H1 (cell line): ENCODE measurements around the gene TET1. TPM values are rescaled to one million over a fixed set of nuclear protein-coding genes. Genes with fewer than 3 reads are reported as not detected.
A peak's percentile ranks its signal among the peaks of the same experiment; 100 is the strongest.

Source experiments
- CTCF ChIA-PET: fragments of 300-600 bp; sonication (Branson Sonifier 250); formaldehyde crosslinking; loops from one replicate; lab custom pipeline; 2021; ENCODE audit not compliant: partially characterized antibody; lab: Charles Lee
- POLR2A ChIA-PET: fragments of 300-600 bp; sonication (Branson Sonifier 250); formaldehyde crosslinking; loops from one replicate; lab custom pipeline; 2021; ENCODE audit warnings: inconsistent platforms; ENCODE audit not compliant: partially characterized antibody; lab: Charles Lee
- DNase-seq, 2 experiments: peaks; one replicate each; pipeline versions ENCODE4 v3.0.0 to v3.0.0-alpha.2; 2010 to 2022; ENCODE audit warnings: low spot score in 2 of 2, low read depth in 1 of 2, mixed read lengths in 1 of 2
- FAIRE-seq: peaks from 2 replicates; lab custom pipeline; 2011; peaks lifted over from hg19 to GRCh38; lab: Jason Lieb, UNC
- H2AFZ ChIP-seq: 2 replicates; pipeline ENCODE4 v1.8.1; 2012; ENCODE audit warnings: low read length, inconsistent platforms
- H2AK5ac ChIP-seq: 2 replicates; pipeline ENCODE4 v1.6.1; 2013; ENCODE audit warnings: low read depth, low read length
- H2BK120ac ChIP-seq: replicated peaks from 2 replicates; pipeline ENCODE3; 2013; ENCODE audit warnings: low read depth, low read length, inconsistent platforms
- H2BK12ac ChIP-seq: 2 replicates; pipeline ENCODE4 v1.6.1; 2013; ENCODE audit warnings: low read depth, low read length
- H2BK15ac ChIP-seq: 2 replicates; pipeline ENCODE4 v1.6.1; 2013; ENCODE audit warnings: low read length
- H2BK20ac ChIP-seq: 2 replicates; pipeline ENCODE4 v1.6.1; 2013; ENCODE audit warnings: low read length
- H2BK5ac ChIP-seq: 2 replicates; pipeline ENCODE4 v1.6.1; 2013; ENCODE audit warnings: low read depth, low read length
- H3K14ac ChIP-seq: 2 replicates; pipeline ENCODE4 v1.6.1; 2013; ENCODE audit warnings: inconsistent platforms; ENCODE audit not compliant: insufficient read length
- H3K18ac ChIP-seq: 2 replicates; pipeline ENCODE4 v1.6.1; 2013; ENCODE audit warnings: low read length; ENCODE audit errors: extremely low read depth
- H3K23ac ChIP-seq: 2 replicates; pipeline ENCODE4 v1.6.1; 2013; ENCODE audit warnings: inconsistent platforms; ENCODE audit not compliant: insufficient read length
- H3K23me2 ChIP-seq: 2 replicates; pipeline ENCODE4 v1.6.1; 2013; ENCODE audit warnings: low read depth, low read length
- H3K27ac ChIP-seq: 2 replicates; pipeline ENCODE4 v1.6.1; 2011; ENCODE audit warnings: low read depth, low read length, inconsistent platforms
- H3K27me3 ChIP-seq, 4 experiments: replicated peaks in 1 of 4; 1 replicate in 1 of 4; 2 replicates in 3 of 4; pipeline versions ENCODE4 v1.6.1 to v1.8.1; 2011 to 2013; ENCODE audit warnings: low read length in 3 of 4, mild to moderate bottlenecking in 3 of 4, inconsistent platforms in 2 of 4, mixed read lengths in 2 of 4, moderate library complexity in 1 of 4; ENCODE audit not compliant: control insufficient read depth in 3 of 4, insufficient read depth in 3 of 4; ENCODE audit errors: extremely low read depth in 1 of 4
- H3K36me3 ChIP-seq, 4 experiments: 2 replicates each; pipeline versions ENCODE4 v1.6.1 to v1.8.1; 2011 to 2013; ENCODE audit warnings: mild to moderate bottlenecking in 4 of 4, low read length in 3 of 4, moderate library complexity in 2 of 4, control low read depth in 1 of 4, inconsistent platforms in 1 of 4; ENCODE audit not compliant: insufficient read depth in 4 of 4, control insufficient read depth in 2 of 4
- H3K4ac ChIP-seq: replicated peaks from 2 replicates; pipeline ENCODE3; 2013; ENCODE audit warnings: low read length, low read depth, mixed read lengths, inconsistent platforms; ENCODE audit not compliant: insufficient read length
- H3K4me1 ChIP-seq, 4 experiments: replicated peaks in 1 of 4; 1 replicate in 1 of 4; 2 replicates in 3 of 4; pipeline versions ENCODE4 v1.6.1 to v1.8.1; 2011 to 2013; ENCODE audit warnings: low read length in 3 of 4, inconsistent platforms in 2 of 4, mixed read lengths in 1 of 4; ENCODE audit not compliant: insufficient read depth in 4 of 4, control insufficient read depth in 3 of 4
- H3K4me2 ChIP-seq, 2 experiments: 2 replicates each; pipeline versions ENCODE4 v1.6.1 to v1.8.1; 2011 to 2013; ENCODE audit warnings: low read depth in 2 of 2, low read length in 2 of 2, control low read depth in 1 of 2, inconsistent platforms in 1 of 2, mild to moderate bottlenecking in 1 of 2; ENCODE audit not compliant: insufficient read depth in 1 of 2
- H3K4me3 ChIP-seq, 4 experiments: fragments of 200-600, 300-600 bp in 1 of 4; sonication (generic), shearing (Covaris generic), sonication (Bioruptor Twin) in 1 of 4; 2 replicates each; pipeline versions ENCODE4 v1.5.1 to v1.8.1; 2011 to 2016; ENCODE audit warnings: low read length in 4 of 4, low read depth in 3 of 4, control low read depth in 2 of 4, inconsistent platforms in 2 of 4, mild to moderate bottlenecking in 2 of 4, mixed read lengths in 1 of 4, moderate library complexity in 1 of 4; ENCODE audit not compliant: insufficient read depth in 2 of 4; ENCODE audit errors: extremely low read depth in 1 of 4
- H3K56ac ChIP-seq: replicated peaks from 2 replicates; pipeline ENCODE3; 2013; ENCODE audit warnings: low read depth, mild to moderate bottlenecking, mixed read lengths, low read length, inconsistent platforms; ENCODE audit not compliant: insufficient read length
- H3K79me1 ChIP-seq: 2 replicates; pipeline ENCODE4 v1.6.1; 2013; ENCODE audit warnings: low read depth, low read length, control low read depth
- H3K79me2 ChIP-seq, 2 experiments: 2 replicates each; pipeline versions ENCODE4 v1.6.1 to v1.8.1; 2012 to 2013; ENCODE audit warnings: low read length in 2 of 2, mild to moderate bottlenecking in 2 of 2, inconsistent platforms in 1 of 2; ENCODE audit not compliant: insufficient read depth in 2 of 2, control insufficient read depth in 1 of 2
- H3K9ac ChIP-seq, 4 experiments: replicated peaks in 1 of 4; 1 replicate in 1 of 4; 2 replicates in 3 of 4; pipeline versions ENCODE4 v1.6.1 to v1.8.1; 2011 to 2013; ENCODE audit warnings: low read depth in 3 of 4, low read length in 3 of 4, control low read depth in 2 of 4, mild to moderate bottlenecking in 2 of 4, moderate library complexity in 2 of 4, inconsistent platforms in 1 of 4; ENCODE audit errors: extremely low read depth in 1 of 4
- H3K9me3 ChIP-seq, 2 experiments: 2 replicates each; pipeline versions ENCODE4 v1.6.1 to v1.8.1; 2012 to 2013; ENCODE audit warnings: mild to moderate bottlenecking in 2 of 2, moderate library complexity in 2 of 2, control low read depth in 1 of 2, inconsistent platforms in 1 of 2, low read depth in 1 of 2, low read length in 1 of 2, mixed read lengths in 1 of 2; ENCODE audit not compliant: insufficient read depth in 2 of 2
- H4K20me1 ChIP-seq, 2 experiments: replicated peaks in 1 of 2; 2 replicates each; pipeline versions ENCODE3 to v1.8.1; 2011 to 2013; ENCODE audit warnings: inconsistent platforms in 2 of 2, low read length in 2 of 2, mild to moderate bottlenecking in 1 of 2; ENCODE audit not compliant: insufficient read depth in 2 of 2, control insufficient read depth in 1 of 2
- H4K5ac ChIP-seq: 2 replicates; pipeline ENCODE4 v1.6.1; 2013; ENCODE audit warnings: low read length, low read depth, mixed read lengths, inconsistent platforms; ENCODE audit not compliant: insufficient read length
- H4K8ac ChIP-seq: 2 replicates; pipeline ENCODE4 v1.8.0; 2013; ENCODE audit warnings: mild to moderate bottlenecking, moderate library complexity, low read length, inconsistent platforms; ENCODE audit not compliant: insufficient read depth; ENCODE audit errors: extremely low read depth
- H4K91ac ChIP-seq: replicated peaks from 2 replicates; pipeline ENCODE3; 2013; ENCODE audit warnings: low read length, mixed read lengths, inconsistent platforms; ENCODE audit not compliant: insufficient read length
- BRCA1 ChIP-seq: IDR thresholded peaks from 2 replicates; pipeline ENCODE4 v1.6.1; 2012; ENCODE audit warnings: low read depth, low read length, improper control_type of control experiment
- CBX8 ChIP-seq: fragments of 300-800, 300-1000 bp; sonication (generic); IDR thresholded peaks from 2 replicates; pipeline ENCODE4 v1.7.1; 2016; ENCODE audit warnings: low read depth, low read length, borderline replicate concordance
- EP300 ChIP-seq, 2 experiments: IDR thresholded peaks; 1 replicate in 1 of 2; 2 replicates in 1 of 2; pipeline ENCODE4 v1.6.1; 2011 to 2012; ENCODE audit warnings: low read depth in 2 of 2, low read length in 2 of 2, mild to moderate bottlenecking in 2 of 2, borderline replicate concordance in 1 of 2, inconsistent platforms in 1 of 2, moderate library complexity in 1 of 2
- FOSL1 ChIP-seq: IDR thresholded peaks from 2 replicates; pipeline ENCODE4 v1.6.1; 2011; ENCODE audit warnings: mild to moderate bottlenecking, low read depth, low read length, moderate library complexity; ENCODE audit not compliant: insufficient read depth
- HDAC6 ChIP-seq: IDR thresholded peaks from one replicate; pipeline ENCODE4 v1.7.1; 2012; ENCODE audit warnings: low read depth, mild to moderate bottlenecking, inconsistent platforms, low read length, moderate library complexity
- MAX ChIP-seq: IDR thresholded peaks from 2 replicates; pipeline ENCODE4 v1.6.1; 2012; ENCODE audit warnings: inconsistent platforms
- POU5F1 ChIP-seq: IDR thresholded peaks from 2 replicates; pipeline ENCODE4 v1.6.1; 2011; ENCODE audit warnings: low read depth, mild to moderate bottlenecking, low read length, moderate library complexity
- RAD21 ChIP-seq, 2 experiments: IDR thresholded peaks in 1 of 2; conservative IDR thresholded peaks in 1 of 2; 2 replicates each; pipeline ENCODE4 v1.6.1; 2011; ENCODE audit warnings: low read depth in 2 of 2, low read length in 2 of 2, improper control_type of control experiment in 1 of 2, inconsistent platforms in 1 of 2, mild to moderate bottlenecking in 1 of 2, moderate library complexity in 1 of 2
- RNF2 ChIP-seq: fragments of 200-900, 300-1000 bp; sonication (generic); IDR thresholded peaks from 2 replicates; pipeline ENCODE4 v1.7.1; 2016; ENCODE audit warnings: borderline replicate concordance, low read depth, mild to moderate bottlenecking, antibody characterized with exemption, low read length; ENCODE audit not compliant: poor library complexity, severe bottlenecking; ENCODE audit errors: missing control alignments
- TAF1 ChIP-seq: IDR thresholded peaks from 2 replicates; pipeline ENCODE4 v1.6.1; 2011; ENCODE audit warnings: mild to moderate bottlenecking, low read depth, low read length
- WGBS, 2 experiments: shearing (Covaris generic) in 1 of 2; methylation state at CpG; one replicate each; pipeline versions ENCODE4 v1.1.6 to v1.1.7; 2013 to 2015; ENCODE audit warnings: low lambda C conversion rate in 2 of 2, mixed read lengths in 2 of 2, inconsistent platforms in 1 of 2, low coverage in 1 of 2, missing lambda C conversion rate in 1 of 2; ENCODE audit not compliant: insufficient replicate concordance in 2 of 2, insufficient coverage in 1 of 2, insufficient read length in 1 of 2; ENCODE audit errors: extremely low coverage in 1 of 2, missing lambda C conversion rate in 1 of 2; 5-methylcytosine and 5-hydroxymethylcytosine counted together
- polyA plus RNA-seq, 7 experiments: library from polyadenylated mRNA; depleted of rRNA in 3 of 7; stranded (reverse) in 5 of 7; unstranded in 2 of 7; fragments of >200 nt in 5 of 7; fragments of 200-250 nt in 2 of 7; gene quantifications; 1 replicate in 5 of 7; 2 replicates in 1 of 7; 4 replicates in 1 of 7; pipeline versions ENCODE4 v1.2.1 to v1.2.3, GENCODE V29; 2011 to 2013; ENCODE audit warnings: missing spikeins in 2 of 7, mixed read lengths in 2 of 7
- total RNA-seq: library from RNA; stranded (reverse); fragmentation: NEBNext Ultra II Directional; extraction: Animal tissue kit (Norgen Biotek cat#: 25700); gene quantifications from 2 replicates; pipeline ENCODE4 v1.2.1, GENCODE V29; 2021

TET1 gene
- total and polyA plus RNA-seq, 2 of the 8 experiments (the other 6 are each of a cell fraction or from before 2014, with no cell fraction given): 15.2 to 69.3 TPM

GRCh38 chr10:68601501-68602265 lies 41.5 kb downstream of the TET1 start:
- ChIA-PET POLR2A (interaction anchor here (0.9 to 3.4 kb wide), 8 partner anchors 9 to 119 kb away, joined by 3 to 55 read pairs (median 6); partner anchors contain the start of genes CCAR1 and TET1), CTCF (interaction anchor here (0.6 to 2.9 kb wide), 7 partner anchors 10 to 79 kb away, joined by 3 to 11 read pairs (median 3); partner anchors contain the start of gene TET1)
- no peak for FAIRE-seq
- Histone ChIP-seq H3K4ac (no peak overlapping the region), H4K91ac (no peak overlapping the region), H2BK15ac (no peak overlapping the region), H3K79me1 (peaks cover 7% of the 10 kb centered on the region), H4K20me1 (peaks cover 0 to 11% of the 10 kb centered on the region in 2 experiments), H3K4me2 (peak overlapping the region in 1 of 2 experiments; percentile 77; a peak in 1 of 4 replicates), H3K18ac (no peak overlapping the region), H3K14ac (no peak overlapping the region), H2BK5ac (no peak overlapping the region), H2BK120ac (no peak overlapping the region), H3K27ac (no peak overlapping the region), H2BK12ac (no peak overlapping the region), H3K23ac (no peak overlapping the region), H3K27me3 (no peaks in the 10 kb centered on the region), H4K8ac (no peak overlapping the region), H3K79me2 (peaks cover 0 to 59% of the 10 kb centered on the region in 2 experiments; a peak in 2 of 4 replicates), H3K4me3 (peak overlapping the region in 1 of 4 experiments; percentile 51; a peak in 2 of 8 replicates), H3K56ac (no peak overlapping the region), H4K5ac (no peak overlapping the region), H2BK20ac (no peak overlapping the region), H3K36me3 (peaks cover 0 to 24% (median 4%) of the 10 kb centered on the region in 4 experiments; a peak in 4 of 8 replicates), H3K4me1 (peaks cover 8 to 20% (median 13%) of the 10 kb centered on the region in 4 experiments), H3K23me2 (peaks cover 3% of the 10 kb centered on the region; the same call in 1 of the 2 replicates), H3K9ac (no peak overlapping the region), H3K9me3 (no peaks in the 10 kb centered on the region), H2AFZ (no peak overlapping the region), H2AK5ac (no peak overlapping the region)
- 93% methylated on average over 2 of the region's 2 CpGs; no CpG with 5 or more reads in 1 of the 2 experiments for WGBS, 2 experiments
- DNase-seq: no peak
- TF ChIP-seq RAD21 (IDR thresholded peaks at IDR 0.05 in 1 of 2, conservative IDR thresholded peaks at IDR 0.05 in 1 of 2; ENCODE audit: low read depth in 2 of 2, low read length in 2 of 2) (no peak), HDAC6 (no peak), BRCA1 (no peak), MAX (no peak), RNF2 (no peak), EP300 (IDR thresholded peaks at IDR 0.05; ENCODE audit: borderline replicate concordance in 1 of 2, low read depth in 2 of 2, low read length in 2 of 2) (no peak), FOSL1 (no peak), CBX8 (no peak), TAF1 (no peak), POU5F1 (no peak)
